ENCODE results near the gene CENPP. TPM values are rescaled to one million over a fixed set of nuclear protein-coding genes. Genes with fewer than 3 reads are reported as not detected.

Gene CENPP
- total RNA-seq, 1 experiment from 2014 or later, result 15.6 TPM

GRCh38 chr9:92332577-92333281, 7.0 kb downstream of the CENPP start:
- H3K9me3 ChIP-seq (ENCODE audit: low read depth, low read length, poor library complexity, severe bottlenecking), result no peaks in the 10 kb centered on the region
- no peaks in the 10 kb centered on the region for H3K27me3 ChIP-seq (replicated peaks; ENCODE audit: insufficient read depth, low read depth, low read length, poor library complexity)
- POLR2A ChIA-PET (ENCODE audit: low non-redundant PET), result interaction anchor here (0.5 kb wide), 1 partner anchor 25 kb away, joined by 3 read pairs; no protein-coding TSS in a partner anchor
- H3K36me3 ChIP-seq (ENCODE audit: insufficient read depth, low read length, poor library complexity, severe bottlenecking), result no peaks in the 10 kb centered on the region
- H3K4me3 ChIP-seq (ENCODE audit: low read depth, low read length, poor library complexity, severe bottlenecking), result no peak overlapping the region
- DNase-seq (ENCODE audit: low spot score), result no peak
- H3K4me1 ChIP-seq (ENCODE audit: insufficient read depth, low read length, poor library complexity, severe bottlenecking), result peaks cover 4% of the 10 kb centered on the region
- CTCF ChIA-PET, result no interaction called here
- BruUV-seq (replicated peaks), result no TSS peak
- no peak overlapping the region for H3K27ac ChIP-seq (ENCODE audit: low read depth, low read length, poor library complexity, severe bottlenecking)
- TF ChIP-seq EZH2 (IDR thresholded peaks at IDR 0.05; ENCODE audit: borderline replicate concordance, low read depth, low read length, poor library complexity, severe bottlenecking), result no peak
- no peak for TF ChIP-seq CTCF (conservative IDR thresholded peaks at IDR 0.05; ENCODE audit: low read depth, low read length)
- intact Hi-C loops (cut with micrococcal nuclease; ENCODE audit: unreplicated experiment), result no loop called here

GRCh38 chr9:92333282-92333634, 7.5 kb downstream of the CENPP start:
- intact Hi-C loops (cut with micrococcal nuclease; ENCODE audit: unreplicated experiment), result no loop called here
- Histone ChIP-seq H3K27ac (ENCODE audit: low read depth, low read length, poor library complexity, severe bottlenecking) (no peak overlapping the region), H3K4me3 (ENCODE audit: low read depth, low read length, poor library complexity, severe bottlenecking) (no peak overlapping the region), H3K4me1 (ENCODE audit: insufficient read depth, low read length, poor library complexity, severe bottlenecking) (peaks cover 3% of the 10 kb centered on the region), H3K27me3 (replicated peaks; ENCODE audit: insufficient read depth, low read depth, low read length, poor library complexity) (no peaks in the 10 kb centered on the region), H3K36me3 (ENCODE audit: insufficient read depth, low read length, poor library complexity, severe bottlenecking) (peaks cover 1% of the 10 kb centered on the region), H3K9me3 (ENCODE audit: low read depth, low read length, poor library complexity, severe bottlenecking) (no peaks in the 10 kb centered on the region)
- CTCF ChIA-PET, result no interaction called here
- no peak for DNase-seq (ENCODE audit: low spot score)
- TF ChIP-seq CTCF (conservative IDR thresholded peaks at IDR 0.05; ENCODE audit: low read depth, low read length) (no peak), EZH2 (IDR thresholded peaks at IDR 0.05; ENCODE audit: borderline replicate concordance, low read depth, low read length, poor library complexity, severe bottlenecking) (no peak)
- POLR2A ChIA-PET (ENCODE audit: low non-redundant PET), result interaction anchor here (0.5 kb wide), 1 partner anchor 24 kb away, joined by 3 read pairs; no protein-coding TSS in a partner anchor
- BruUV-seq (replicated peaks), result no TSS peak

GRCh38 chr9:92341578-92341977, 15.8 kb downstream of the CENPP start:
- intact Hi-C loops (cut with micrococcal nuclease; ENCODE audit: unreplicated experiment), result loop anchor here (5.0 kb wide), 2 partner anchors 101 to 291 kb away; no protein-coding TSS in a partner anchor
- no TSS peak for BruUV-seq (replicated peaks)

More at GRCh38 chr9:92341578-92341977, 15.8 kb downstream of the CENPP start:
- H3K4me3 ChIP-seq (ENCODE audit: low read depth, low read length, poor library complexity, severe bottlenecking), result no peak overlapping the region
- H3K4me1 ChIP-seq (ENCODE audit: insufficient read depth, low read length, poor library complexity, severe bottlenecking), result no peaks in the 10 kb centered on the region
- peaks cover 10% of the 10 kb centered on the region for H3K36me3 ChIP-seq (ENCODE audit: insufficient read depth, low read length, poor library complexity, severe bottlenecking)
- no peak overlapping the region for H3K27ac ChIP-seq (ENCODE audit: low read depth, low read length, poor library complexity, severe bottlenecking)
- CTCF ChIA-PET, result no interaction called here
- H3K9me3 ChIP-seq (ENCODE audit: low read depth, low read length, poor library complexity, severe bottlenecking), result no peaks in the 10 kb centered on the region
- POLR2A ChIA-PET (ENCODE audit: low non-redundant PET), result no interaction called here
- DNase-seq (ENCODE audit: low spot score), result no peak
- H3K27me3 ChIP-seq (replicated peaks; ENCODE audit: insufficient read depth, low read depth, low read length, poor library complexity), result no peaks in the 10 kb centered on the region
- TF ChIP-seq EZH2 (IDR thresholded peaks at IDR 0.05; ENCODE audit: borderline replicate concordance, low read depth, low read length, poor library complexity, severe bottlenecking), result no peak
- TF ChIP-seq CTCF (conservative IDR thresholded peaks at IDR 0.05; ENCODE audit: low read depth, low read length), result no peak

All from A673 (cell line).